ENCODE data around the gene CIB1. TPM values are rescaled to one million over a fixed set of nuclear protein-coding genes. Genes with fewer than 3 reads are reported as not detected.
A peak's percentile ranks its signal among the peaks of the same experiment; 100 is the strongest.

Gene CIB1
- total and polyA plus RNA-seq, 12 donors, result 70.5 to 144 (median 79.7) TPM

DNA sequence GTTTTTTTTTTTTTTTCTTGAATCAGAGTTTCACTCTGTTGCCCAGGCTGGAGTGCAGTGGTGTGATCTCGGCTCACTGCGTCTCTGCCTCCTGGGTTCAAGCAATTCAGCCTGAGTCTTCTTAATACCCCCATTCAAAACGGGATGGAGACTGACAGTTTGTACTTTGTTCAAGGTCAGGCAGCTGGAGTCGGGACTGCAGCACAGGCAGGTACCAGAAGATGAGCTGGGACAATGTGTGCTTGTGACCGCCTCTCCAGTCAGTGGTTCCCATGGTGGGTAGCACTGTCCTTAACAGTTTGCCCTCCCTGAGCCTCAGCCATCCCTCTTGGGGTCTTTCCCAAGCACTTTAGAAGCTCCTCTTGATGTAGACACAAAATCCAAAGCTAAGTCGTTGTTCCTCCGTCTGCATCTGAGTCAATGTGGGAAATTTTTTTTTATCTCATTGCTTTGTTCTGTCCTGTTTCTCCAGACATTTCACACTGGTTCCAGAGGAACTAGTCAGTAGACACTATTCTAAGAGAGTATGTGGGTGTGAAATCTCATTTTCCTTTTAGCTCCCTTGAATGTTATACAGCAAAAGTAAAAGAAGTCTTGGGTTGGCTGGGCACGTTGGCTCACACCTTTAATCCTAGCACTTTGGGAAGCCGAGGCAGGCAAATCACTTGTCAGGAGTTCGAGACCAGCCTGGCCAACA, 10.3 kb upstream of the CIB1 start:
- DNase-seq (no peak), ATAC-seq (no peak)
- WGBS, 2 donors, result 88 to 89% methylated on average over 10 of the region's 10 CpGs
- Histone ChIP-seq H3K36me3 (peaks cover 0 to 38% (median 6%) of the 10 kb centered on the region in 9 donors), H3K9me3 (no peaks in the 10 kb centered on the region), H3K4me1 (peaks cover 0 to 24% (median 9%) of the 10 kb centered on the region in 9 donors), H3K4me3 (no peak overlapping the region), H3K27ac (no peak overlapping the region), H3K27me3 (no peaks in the 10 kb centered on the region)
- intact Hi-C loops (cut with DNase I), result no loop called here
- TF ChIP-seq, protein P1, sequence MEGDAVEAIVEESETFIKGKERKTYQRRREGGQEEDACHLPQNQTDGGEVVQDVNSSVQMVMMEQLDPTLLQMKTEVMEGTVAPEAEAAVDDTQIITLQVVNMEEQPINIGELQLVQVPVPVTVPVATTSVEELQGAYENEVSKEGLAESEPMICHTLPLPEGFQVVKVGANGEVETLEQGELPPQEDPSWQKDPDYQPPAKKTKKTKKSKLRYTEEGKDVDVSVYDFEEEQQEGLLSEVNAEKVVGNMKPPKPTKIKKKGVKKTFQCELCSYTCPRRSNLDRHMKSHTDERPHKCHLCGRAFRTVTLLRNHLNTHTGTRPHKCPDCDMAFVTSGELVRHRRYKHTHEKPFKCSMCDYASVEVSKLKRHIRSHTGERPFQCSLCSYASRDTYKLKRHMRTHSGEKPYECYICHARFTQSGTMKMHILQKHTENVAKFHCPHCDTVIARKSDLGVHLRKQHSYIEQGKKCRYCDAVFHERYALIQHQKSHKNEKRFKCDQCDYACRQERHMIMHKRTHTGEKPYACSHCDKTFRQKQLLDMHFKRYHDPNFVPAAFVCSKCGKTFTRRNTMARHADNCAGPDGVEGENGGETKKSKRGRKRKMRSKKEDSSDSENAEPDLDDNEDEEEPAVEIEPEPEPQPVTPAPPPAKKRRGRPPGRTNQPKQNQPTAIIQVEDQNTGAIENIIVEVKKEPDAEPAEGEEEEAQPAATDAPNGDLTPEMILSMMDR (IDR thresholded peaks at IDR 0.05), result no peak

DNA sequence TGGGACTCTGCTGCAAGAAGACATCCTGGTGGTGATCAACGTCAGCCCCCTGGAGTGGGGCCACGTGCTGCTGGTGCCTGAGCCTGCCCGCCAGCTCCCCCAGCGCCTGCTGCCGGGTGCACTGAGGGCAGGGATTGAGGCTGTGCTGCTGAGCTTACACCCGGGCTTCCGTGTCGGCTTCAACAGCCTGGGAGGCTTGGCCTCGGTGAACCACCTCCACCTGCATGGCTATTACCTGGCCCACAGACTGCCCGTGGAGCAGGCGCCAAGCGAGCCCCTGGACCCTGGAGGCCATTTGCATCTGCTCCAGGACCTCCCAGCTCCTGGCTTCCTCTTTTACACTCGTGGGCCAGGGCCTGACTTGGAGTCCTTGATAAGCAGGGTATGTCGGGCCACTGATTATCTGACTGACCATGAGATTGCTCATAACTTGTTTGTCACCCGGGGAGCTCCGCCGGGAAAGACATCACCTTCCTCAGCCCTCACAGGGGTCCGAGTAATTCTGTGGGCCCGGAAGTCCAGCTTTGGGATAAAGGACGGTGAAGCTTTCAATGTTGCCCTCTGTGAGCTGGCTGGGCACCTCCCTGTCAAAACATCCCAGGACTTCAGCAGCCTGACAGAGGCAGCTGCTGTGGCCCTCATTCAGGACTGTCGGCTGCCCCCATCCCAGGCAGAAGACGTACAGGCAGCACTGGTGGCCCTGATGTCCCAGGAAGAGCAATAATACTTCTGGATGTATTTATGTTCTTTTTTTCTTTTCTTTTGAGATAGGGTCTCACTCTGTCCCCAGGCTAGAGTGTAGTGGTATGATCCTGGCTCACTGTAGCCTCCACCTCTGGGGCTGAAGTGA, 7.8 kb upstream of the CIB1 start:
- DNase-seq (peak in 1 of 2 donors; percentile 41), ATAC-seq (peak; percentile 56 to 86 (median 74))
- Histone ChIP-seq H3K4me3 (no peak overlapping the region), H3K27me3 (no peaks in the 10 kb centered on the region), H3K9me3 (no peaks in the 10 kb centered on the region), H3K27ac (peak overlapping the region in 7 of 10 donors; percentile 7 to 65 (median 35)), H3K36me3 (peaks cover 0 to 63% (median 10%) of the 10 kb centered on the region in 9 donors), H3K4me1 (peaks cover 0 to 12% (median 5%) of the 10 kb centered on the region in 9 donors)
- TF ChIP-seq, protein P1 (IDR thresholded peaks at IDR 0.05), result no peak
- intact Hi-C loops (cut with DNase I), result no loop called here
- 43 to 54% methylated on average over 22 of the region's 22 CpGs for WGBS, 2 donors

DNA sequence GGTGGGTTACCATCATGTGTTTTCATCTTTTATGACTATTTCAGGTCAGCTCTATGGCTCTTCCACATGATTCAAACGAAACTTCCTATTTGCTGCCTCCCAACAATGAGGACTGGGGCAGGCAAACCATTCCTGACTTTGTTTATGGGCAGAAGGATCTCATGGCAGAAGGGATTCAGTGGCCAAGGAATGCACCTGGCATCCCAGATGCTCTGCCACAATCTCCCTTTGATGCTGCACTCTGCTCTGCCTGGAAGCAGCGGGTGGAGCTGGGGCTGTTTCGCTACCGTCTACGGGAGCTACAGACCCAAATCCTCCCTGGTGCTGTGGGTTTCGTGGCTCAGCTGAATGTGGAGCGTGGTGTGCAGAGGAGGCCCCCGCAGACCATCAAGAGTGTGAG, 7.1 kb upstream of the CIB1 start:
- ATAC-seq, result peak in 1 of 8 donors; percentile 6
- WGBS, 2 donors, result 87 to 89% methylated on average over 8 of the region's 8 CpGs
- peaks cover 0 to 70% (median 10%) of the 10 kb centered on the region in 9 donors for H3K36me3 ChIP-seq
- H3K4me3 ChIP-seq, result no peak overlapping the region
- H3K9me3 ChIP-seq, result no peaks in the 10 kb centered on the region
- intact Hi-C loops (cut with DNase I), result no loop called here
- H3K4me1 ChIP-seq, result peaks cover 0 to 12% (median 5%) of the 10 kb centered on the region in 9 donors
- no peak for DNase-seq
- TF ChIP-seq, protein P1 (IDR thresholded peaks at IDR 0.05), result no peak
- peak overlapping the region in 3 of 10 donors; percentile 34 to 56 (median 40) for H3K27ac ChIP-seq
- no peaks in the 10 kb centered on the region for H3K27me3 ChIP-seq

DNA sequence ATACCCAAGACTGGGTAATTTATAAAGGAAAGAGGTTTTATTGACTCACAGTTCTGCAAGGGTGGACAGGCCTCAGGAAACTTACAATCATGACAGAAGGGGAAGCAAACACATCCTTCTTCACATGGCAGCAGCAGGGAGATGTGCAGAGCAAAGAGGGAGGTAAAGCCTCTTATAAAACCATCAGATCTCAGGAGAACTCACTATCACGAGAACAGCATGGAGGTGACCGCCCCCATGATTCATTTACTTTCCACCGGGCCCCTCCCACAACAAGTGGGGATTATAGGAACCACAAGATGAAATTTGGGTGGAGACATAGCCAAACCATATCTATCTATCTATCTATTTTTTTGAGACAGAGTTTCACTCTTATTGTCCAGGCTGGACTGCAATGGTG, 5.6 kb upstream of the CIB1 start:
- H3K9me3 ChIP-seq, result no peaks in the 10 kb centered on the region
- DNase-seq (no peak), ATAC-seq (no peak)
- TF ChIP-seq, protein P1 (IDR thresholded peaks at IDR 0.05), result no peak
- peaks cover 4 to 21% (median 14%) of the 10 kb centered on the region in 9 donors for H3K4me1 ChIP-seq
- H3K27ac ChIP-seq, result no peak overlapping the region
- no peak overlapping the region for H3K4me3 ChIP-seq
- peaks cover 0 to 78% (median 10%) of the 10 kb centered on the region in 9 donors for H3K36me3 ChIP-seq
- intact Hi-C loops (cut with DNase I), result no loop called here
- no peaks in the 10 kb centered on the region for H3K27me3 ChIP-seq
- 87 to 92% methylated on average over 3 of the region's 3 CpGs for WGBS, 2 donors
